Measurements from ENCODE around the gene CTNNA3.

CTNNA3 gene

DNA sequence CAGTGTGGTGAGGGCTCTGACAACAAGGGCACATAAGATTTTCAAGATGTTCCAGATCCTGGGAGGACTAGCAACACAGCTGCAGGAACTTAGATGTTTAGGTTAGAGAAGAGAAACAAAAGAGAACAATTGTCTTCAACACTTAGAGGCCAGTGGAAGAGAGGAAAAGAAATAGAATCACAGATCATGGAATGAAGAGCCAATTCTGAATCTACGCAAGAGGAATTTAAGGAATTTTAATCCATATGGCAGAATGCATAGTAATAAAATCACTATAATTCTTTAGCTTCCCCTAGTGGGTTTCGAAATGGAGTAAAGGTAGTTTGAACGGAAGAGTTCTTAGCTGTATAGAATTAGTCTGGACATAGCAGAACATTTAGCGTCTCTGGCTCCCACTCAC is 884.8 kb downstream of the CTNNA3 start:
- no peak for DNase-seq (ENCODE audit: low spot score)

GRCh38 chr10:66809402-66809801 is 886.6 kb downstream of the CTNNA3 start:
- no peak for DNase-seq (ENCODE audit: low spot score)

DNA sequence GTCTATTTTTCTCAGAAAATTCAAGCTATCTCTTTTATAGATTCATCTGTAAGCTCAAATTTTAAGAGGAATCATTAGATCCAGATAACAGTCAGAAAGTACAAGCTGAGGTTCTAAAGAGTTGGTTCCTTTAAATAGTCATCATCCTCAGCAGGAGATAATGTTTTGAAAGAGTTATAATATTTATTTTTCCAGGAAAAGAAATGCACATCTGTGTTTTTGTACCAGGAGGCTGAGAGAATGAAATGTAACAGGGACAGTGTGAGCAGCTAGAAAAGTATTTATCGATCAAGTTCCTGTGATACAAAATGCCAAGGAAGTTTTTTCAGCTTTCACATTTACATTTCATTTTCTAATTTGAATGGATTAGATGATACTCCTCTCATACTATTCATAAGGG is 890.4 kb downstream of the CTNNA3 start:
- DNase-seq (ENCODE audit: low spot score) = no peak

DNA sequence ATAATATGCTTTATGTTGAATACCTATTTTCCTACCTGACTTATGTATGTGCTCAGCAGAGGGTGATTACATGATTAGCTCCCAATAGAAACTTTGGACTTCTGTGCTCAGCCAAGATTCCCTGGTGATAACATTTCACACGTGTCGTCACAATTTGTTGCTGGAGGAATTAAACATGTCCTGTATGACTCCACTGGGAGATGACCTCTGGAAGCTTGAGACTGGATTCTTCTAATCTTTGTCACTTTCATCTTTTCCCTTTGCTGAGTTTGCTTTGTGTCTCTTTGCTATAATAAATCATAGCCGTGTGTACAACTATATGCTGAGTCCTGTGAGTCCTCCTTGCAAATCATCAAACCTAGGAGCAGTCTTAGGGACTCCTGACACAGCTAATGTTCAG is 891.0 kb downstream of the CTNNA3 start:
- no peak for DNase-seq (ENCODE audit: low spot score)

DNA sequence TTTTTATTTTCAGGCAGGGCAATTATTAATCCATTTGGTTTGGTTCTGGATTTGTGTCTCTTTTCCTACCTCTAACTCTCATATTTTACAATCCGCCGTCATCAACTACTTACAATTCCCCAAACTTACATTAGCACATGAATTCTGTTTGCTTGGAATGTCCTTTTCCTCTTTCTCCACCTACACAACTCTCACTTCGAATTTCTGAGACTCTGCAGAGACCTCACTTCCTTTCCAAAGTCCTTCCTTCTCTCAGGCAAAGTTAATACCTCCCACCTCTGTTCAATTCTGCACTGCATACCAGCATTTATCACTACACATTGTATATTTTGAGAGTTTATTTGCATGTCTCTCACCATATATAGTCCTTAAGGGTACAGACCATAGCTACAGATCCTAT is 892.8 kb downstream of the CTNNA3 start:
- no peak for DNase-seq (ENCODE audit: low spot score)

GRCh38 chr10:66799474-66799873 is 896.5 kb downstream of the CTNNA3 start:
- no peak for DNase-seq (ENCODE audit: low spot score)

- DNase-seq (ENCODE audit: low spot score) = no peak
Measured at GRCh38 chr10:66795866-66796265, 900.1 kb downstream of the CTNNA3 start.

DNA sequence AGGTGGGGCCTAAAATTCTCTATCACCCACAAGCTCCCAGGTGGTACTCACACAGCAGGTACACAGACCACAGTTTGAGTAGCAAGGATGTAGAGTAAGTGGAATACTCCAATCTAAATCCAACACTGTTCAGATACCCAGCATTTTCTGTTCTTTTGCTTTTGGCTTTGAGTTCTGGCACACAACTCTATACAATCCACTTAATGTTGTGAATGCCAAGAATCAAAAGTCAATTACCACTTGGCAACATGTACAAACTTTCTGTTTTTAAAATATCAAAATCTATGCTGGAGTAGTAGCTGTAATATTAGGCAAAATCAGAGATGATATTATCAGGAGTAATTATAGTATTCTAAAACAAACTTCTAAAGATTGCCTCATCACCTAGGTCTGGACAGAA is 903.6 kb downstream of the CTNNA3 start:
- no peak for DNase-seq (ENCODE audit: low spot score)

- no peak for DNase-seq (ENCODE audit: low spot score)
Measured at GRCh38 chr10:66788178-66788987, 907.6 kb downstream of the CTNNA3 start.

GRCh38 chr10:66786709-66787108 is 909.3 kb downstream of the CTNNA3 start:
- DNase-seq (ENCODE audit: low spot score) = no peak

DNA sequence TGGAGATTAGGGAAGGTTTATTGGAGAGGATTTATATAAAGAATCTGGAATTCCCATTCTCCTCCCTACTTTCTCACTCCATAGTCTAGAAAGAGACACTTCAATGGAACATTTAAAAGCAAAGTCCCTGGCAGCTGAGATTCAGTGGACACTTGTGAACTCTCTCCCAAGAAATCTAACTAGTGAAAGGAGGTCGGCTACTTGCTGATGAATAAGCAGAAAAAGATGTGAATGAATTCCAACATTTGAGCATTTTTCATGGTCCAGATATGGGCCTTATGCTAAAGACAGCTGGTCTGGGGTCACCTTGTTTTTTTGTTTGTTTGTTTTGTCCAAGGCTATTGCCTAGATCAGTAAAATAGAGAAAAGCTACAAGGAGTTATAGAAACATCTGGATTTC is 911.2 kb downstream of the CTNNA3 start:
- no peak for DNase-seq (ENCODE audit: low spot score)

DNA sequence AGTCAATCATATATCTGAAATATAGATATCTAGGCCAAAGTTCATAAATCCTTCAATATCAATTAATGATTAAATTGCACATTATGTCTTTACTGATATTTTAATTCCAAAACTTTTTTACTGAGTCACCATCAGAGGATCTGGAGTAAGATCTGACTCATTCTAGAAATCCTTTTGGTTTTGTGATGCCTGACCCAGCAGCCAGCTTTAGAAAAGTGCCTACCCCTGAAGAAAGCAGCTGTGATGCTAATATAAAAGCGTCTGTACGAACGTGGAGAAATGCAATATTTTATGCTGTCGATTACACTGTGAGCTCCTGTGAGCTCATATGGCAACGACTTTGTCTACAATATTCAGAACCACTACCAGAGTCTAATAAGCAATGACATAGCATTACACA is 912.7 kb downstream of the CTNNA3 start:
- DNase-seq (ENCODE audit: low spot score) = no peak

- DNase-seq (ENCODE audit: low spot score) = no peak
Measured at GRCh38 chr10:66782776-66783175, 913.2 kb downstream of the CTNNA3 start.

GRCh38 chr10:66782144-66782543 is 913.9 kb downstream of the CTNNA3 start:
- no peak for DNase-seq (ENCODE audit: low spot score)

DNA sequence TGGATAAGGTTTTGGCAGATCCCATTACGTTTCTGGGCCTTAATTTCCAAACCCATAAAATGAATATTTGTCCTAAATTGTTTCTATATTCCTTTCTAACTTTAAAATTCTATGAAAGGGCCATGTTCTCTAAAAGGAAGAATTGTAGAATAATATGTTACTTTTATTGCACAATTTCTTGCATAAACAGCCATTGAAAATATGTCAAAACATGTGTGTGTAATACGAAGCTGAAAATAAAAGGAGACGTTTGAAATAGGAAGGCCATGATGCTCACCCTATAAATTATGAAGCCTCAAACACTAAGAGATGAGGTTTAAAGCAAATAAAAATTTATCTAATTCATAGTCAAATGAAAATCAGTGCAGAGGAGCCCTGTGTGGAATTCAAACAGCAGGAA is 915.2 kb downstream of the CTNNA3 start:
- DNase-seq (ENCODE audit: low spot score) = no peak

- no peak for DNase-seq (ENCODE audit: low spot score)
Measured at GRCh38 chr10:66778351-66778750, 917.6 kb downstream of the CTNNA3 start.

DNA sequence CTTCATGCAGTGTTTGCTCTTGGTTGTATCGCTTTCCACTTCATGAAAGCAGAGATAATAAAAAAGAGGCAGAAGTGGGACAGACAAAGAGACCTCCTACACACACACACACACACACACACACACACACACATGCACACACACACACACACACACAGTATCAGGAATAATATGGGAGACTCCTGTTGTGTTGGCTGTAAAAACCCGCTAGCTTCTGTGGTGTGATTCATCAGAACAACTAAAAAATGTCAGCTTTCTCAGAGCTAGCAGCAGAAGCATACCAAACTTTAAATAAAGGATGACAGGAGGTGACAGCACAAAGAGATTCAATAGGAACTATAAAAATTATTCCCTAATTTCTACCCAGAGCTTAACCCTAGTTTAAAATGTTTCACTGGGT is 918.3 kb downstream of the CTNNA3 start:
- DNase-seq (ENCODE audit: low spot score) = no peak

GRCh38 chr10:66773472-66773817 is 922.5 kb downstream of the CTNNA3 start:
- no peak for DNase-seq (ENCODE audit: low spot score)

- DNase-seq (ENCODE audit: low spot score) = no peak
Measured at GRCh38 chr10:66772548-66773471, 923.2 kb downstream of the CTNNA3 start.

- DNase-seq (ENCODE audit: low spot score) = no peak
Measured at GRCh38 chr10:66767707-66768106, 928.3 kb downstream of the CTNNA3 start.

GRCh38 chr10:66762218-66762729 is 933.7 kb downstream of the CTNNA3 start:
- DNase-seq (ENCODE audit: low spot score) = no peak

DNA sequence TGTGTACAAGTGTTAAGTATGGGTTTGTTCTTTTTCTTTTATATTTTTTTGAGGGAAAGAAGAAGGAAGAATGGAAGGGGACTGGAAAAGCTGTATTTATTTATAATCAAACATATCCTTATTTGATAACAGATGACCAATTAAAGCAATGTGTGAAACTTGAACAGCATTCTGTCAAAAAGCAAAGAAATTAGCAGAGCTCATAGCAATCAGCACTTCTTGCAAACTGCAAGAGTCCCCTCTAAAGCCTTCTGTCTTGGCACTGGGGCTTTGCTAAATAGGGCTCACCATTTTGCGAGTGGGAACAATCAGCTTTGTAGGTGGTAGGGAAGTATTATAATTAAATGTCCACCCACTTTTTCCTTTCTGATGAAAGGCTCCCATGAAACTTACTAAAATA is 935.1 kb downstream of the CTNNA3 start:
- DNase-seq (ENCODE audit: low spot score) = no peak

DNA sequence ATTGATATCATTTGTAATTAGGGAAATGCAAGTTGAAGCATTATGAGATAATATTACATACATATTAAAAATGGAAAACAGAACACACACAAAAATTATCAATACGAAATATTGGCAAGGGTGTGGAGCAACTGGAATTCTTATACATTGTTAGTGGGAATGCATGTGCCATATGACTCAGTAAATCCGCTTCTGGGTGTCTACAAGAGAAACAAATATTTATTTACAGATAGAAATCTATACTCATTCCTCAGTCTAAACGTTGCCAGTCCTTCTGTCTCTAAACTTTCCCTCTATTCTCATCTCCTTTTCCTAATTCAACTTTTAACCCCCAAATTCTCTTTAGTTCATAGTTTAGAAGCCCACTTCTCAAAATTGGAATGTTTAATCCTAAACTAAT is 940.5 kb downstream of the CTNNA3 start:
- DNase-seq (ENCODE audit: low spot score) = no peak
